Natural killer cell treated with Interleukin-12 subunit alpha and Interleukin-12 subunit beta and Interleukin-15 and Interleukin-18, amount 100 ng/mL, for 72 hours (primary cell): ENCODE results near the gene TSPAN4. TPM values are rescaled to one million over a fixed set of nuclear protein-coding genes. Genes with fewer than 3 reads are reported as not detected.

Experiments
- total RNA-seq, 2 donors: library from RNA; stranded (reverse); gene quantifications; one replicate each; pipeline ENCODE4 v1.2.3, GENCODE V29; 2022

TSPAN4 gene
- total RNA-seq, 2 donors from 2014 or later = 17.4 to 31.4 TPM

Other genes with a start within 250 kb of the TSPAN4 start
- 10 to 100 TPM; 33.7 to 34.9 TPM for gene IRF7, start 226.9 kb upstream of the TSPAN4 start, total RNA-seq
- gene CDHR5, start 217.9 kb upstream of the TSPAN4 start, total RNA-seq = not detected
- not detected for gene SCT, start 215.7 kb upstream of the TSPAN4 start, total RNA-seq
- gene DRD4, start 205.6 kb upstream of the TSPAN4 start, total RNA-seq = 1 to 10 TPM in 1 of 2 donors, under 1 TPM in 1; 0.48 to 1.3 TPM
- gene DEAF1, start 147.6 kb upstream of the TSPAN4 start, total RNA-seq = 10 to 100 TPM; 23.2 to 83.6 TPM
- gene TMEM80, start 147.0 kb upstream of the TSPAN4 start, total RNA-seq = 10 to 100 TPM; 15.3 to 20.3 TPM
- gene EPS8L2, start 136.6 kb upstream of the TSPAN4 start, total RNA-seq = 10 to 100 TPM in 1 of 2 donors, 1 to 10 TPM in 1; 2.9 to 13.0 TPM
- gene TALDO1, start 95.4 kb upstream of the TSPAN4 start, total RNA-seq = 100 to 1,000 TPM; 201 to 242 TPM
- 10 to 100 TPM; 42.2 to 99.7 TPM for gene GATD1, start 65.4 kb upstream of the TSPAN4 start, total RNA-seq
- gene CEND1, start 52.8 kb upstream of the TSPAN4 start, total RNA-seq = 1 to 10 TPM in 1 of 2 donors, under 1 TPM in 1; 0.95 to 3.4 TPM
- gene SLC25A22, start 44.6 kb upstream of the TSPAN4 start, total RNA-seq = 100 to 1,000 TPM in 1 of 2 donors, 10 to 100 TPM in 1; 64.3 to 125 TPM
- 10 to 100 TPM; 19.1 to 53.6 TPM for gene PIDD1, start 37.6 kb upstream of the TSPAN4 start, total RNA-seq
- 1,000 to 10,000 TPM; 1,365 to 2,718 TPM for gene RPLP2, start 32.9 kb upstream of the TSPAN4 start, total RNA-seq
- gene PNPLA2, start 23.9 kb upstream of the TSPAN4 start, total RNA-seq = 10 to 100 TPM; 69.0 to 95.0 TPM
- gene CRACR2B, start 14.9 kb upstream of the TSPAN4 start, total RNA-seq = 1 to 10 TPM; 2.6 to 2.9 TPM
- gene CD151, start 9.9 kb upstream of the TSPAN4 start, total RNA-seq = 10 to 100 TPM; 45.0 to 72.0 TPM
- gene POLR2L, start 323 bp upstream of the TSPAN4 start, total RNA-seq = 10 to 100 TPM; 97.4 to 97.8 TPM
- gene CHID1, start 68.0 kb downstream of the TSPAN4 start, total RNA-seq = 100 to 1,000 TPM in 1 of 2 donors, 10 to 100 TPM in 1; 64.8 to 115 TPM
- 10 to 100 TPM; 51.6 to 75.1 TPM for gene AP2A2, start 83.0 kb downstream of the TSPAN4 start, total RNA-seq
- not detected for gene MUC6, start 193.9 kb downstream of the TSPAN4 start, total RNA-seq
- gene MUC2, start 232.0 kb downstream of the TSPAN4 start, total RNA-seq = not detected